Measurements from ENCODE around the gene CMSS1.

CMSS1 gene

DNA sequence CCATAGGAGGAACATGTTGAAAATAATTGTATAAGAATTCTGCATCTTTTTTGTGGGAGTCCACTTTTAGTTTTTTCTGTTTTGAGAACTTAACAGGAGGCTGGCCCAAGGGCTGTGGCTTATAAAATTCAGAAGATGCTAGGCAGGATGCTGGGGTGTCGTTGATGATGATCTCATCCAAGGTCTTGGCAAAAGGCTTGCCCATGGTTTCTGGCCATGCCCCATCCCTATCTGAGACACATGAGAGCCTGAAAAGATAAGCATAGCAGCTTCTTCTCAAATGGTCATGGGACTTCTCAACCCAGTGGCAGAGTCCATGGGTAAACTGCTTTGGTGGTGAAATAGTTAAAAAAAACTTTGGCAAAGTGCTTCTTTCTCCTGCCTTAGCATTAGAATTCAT lies 35.2 kb downstream of the CMSS1 start:
- no peak for DNase-seq

DNA sequence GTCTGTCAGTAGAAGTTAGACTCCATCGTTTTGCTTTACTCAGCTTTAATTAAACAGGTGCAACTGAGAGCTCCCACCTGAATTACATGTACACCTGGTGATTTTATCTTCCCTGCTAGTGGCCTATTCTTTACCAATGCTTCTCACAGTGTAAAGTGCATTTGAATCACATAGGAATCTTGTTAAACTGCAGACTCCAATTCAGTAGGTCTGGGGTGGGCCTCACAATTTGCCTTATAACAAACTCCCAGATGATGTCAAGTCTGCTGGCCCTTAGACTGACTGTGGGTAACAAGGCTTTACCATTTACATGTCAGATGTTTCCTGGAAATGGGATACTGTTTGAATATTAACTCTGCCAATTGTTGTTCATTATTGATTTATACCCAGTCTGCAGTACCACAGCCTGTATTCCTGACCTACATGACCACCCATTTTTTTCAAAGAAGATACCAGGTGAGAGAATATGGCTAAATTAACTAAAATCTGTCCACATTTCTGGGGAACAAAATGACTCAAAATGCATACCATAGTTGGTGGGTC lies 37.2 kb downstream of the CMSS1 start:
- no peak for DNase-seq

GRCh38 chr3:99855900-99856299 lies 38.2 kb downstream of the CMSS1 start:
- DNase-seq: no peak

DNA sequence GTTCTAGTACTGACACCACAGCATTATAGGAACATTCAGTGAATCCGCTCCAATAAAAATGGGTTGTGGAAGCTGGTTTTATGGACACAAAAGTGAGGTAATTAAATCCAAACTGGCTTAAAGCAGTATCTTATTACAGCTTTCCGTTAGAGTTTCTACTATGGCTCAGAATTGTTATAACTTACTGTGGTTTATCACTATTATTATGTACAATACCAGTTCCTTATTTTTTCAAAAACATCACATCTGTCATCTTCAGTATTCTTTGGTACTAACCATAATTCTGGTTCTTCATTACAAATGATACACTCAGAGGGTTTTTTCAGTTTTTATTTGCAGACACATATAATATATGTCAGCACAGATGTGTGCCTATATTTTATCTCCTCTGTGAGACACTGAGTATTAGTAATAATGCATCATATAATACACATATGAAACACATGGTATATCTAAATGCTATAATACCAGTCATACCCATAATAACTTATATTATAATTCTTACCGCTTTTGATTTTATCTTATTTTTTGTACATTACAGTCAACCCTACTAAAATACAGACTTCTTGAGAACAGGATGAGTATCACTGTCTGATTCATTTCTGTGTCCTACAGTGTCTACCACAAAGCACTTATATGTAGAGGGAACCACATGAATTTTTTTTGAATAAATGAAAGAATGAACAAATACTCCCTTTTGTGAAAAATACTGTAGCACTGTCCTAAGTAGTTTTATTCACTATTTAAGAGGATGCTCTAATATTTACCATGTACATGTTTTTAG lies 39.0 kb downstream of the CMSS1 start:
- DNase-seq: no peak

- no peak for DNase-seq
Observed at GRCh38 chr3:99857278-99857677, 39.6 kb downstream of the CMSS1 start.

DNA sequence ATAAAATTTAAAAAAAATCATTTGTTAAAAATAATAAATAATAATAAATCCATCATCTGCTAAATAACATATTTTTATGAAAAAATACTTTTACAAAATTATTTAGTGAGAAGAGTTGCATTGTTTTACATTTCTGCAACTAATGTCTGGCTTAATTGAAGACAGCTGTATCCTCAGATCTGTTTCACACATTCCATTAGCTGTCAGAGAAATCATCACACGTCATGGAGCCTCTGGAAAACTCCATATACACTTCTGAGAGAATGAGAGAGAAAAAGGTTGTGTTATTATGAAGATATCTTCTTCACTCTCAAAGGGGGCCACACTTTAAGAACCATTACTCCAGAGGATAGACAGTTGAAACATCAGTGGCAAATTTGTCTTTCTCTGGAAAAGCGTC lies 40.8 kb downstream of the CMSS1 start:
- no peak for DNase-seq

DNA sequence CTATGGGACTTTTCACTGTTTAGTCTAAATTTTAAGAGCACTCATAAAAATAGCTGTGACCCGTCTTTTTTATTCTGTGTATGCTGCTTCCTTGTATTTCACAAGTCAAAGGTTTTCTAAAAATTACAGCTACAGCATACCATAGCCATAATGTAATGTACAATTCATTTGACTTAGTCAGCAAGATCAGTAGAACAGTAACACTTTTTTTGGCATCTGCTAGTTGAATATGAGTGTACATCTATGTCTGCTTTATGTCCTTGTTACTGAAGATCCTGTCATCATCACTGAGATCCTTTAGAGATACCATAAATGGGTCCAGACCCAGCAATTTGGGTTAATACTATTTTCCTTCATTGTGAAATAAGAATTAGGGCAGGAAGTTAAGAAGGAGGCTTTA lies 42.2 kb downstream of the CMSS1 start:
- DNase-seq: no peak

- DNase-seq: no peak
Observed at GRCh38 chr3:99861216-99861615, 43.6 kb downstream of the CMSS1 start.

DNA sequence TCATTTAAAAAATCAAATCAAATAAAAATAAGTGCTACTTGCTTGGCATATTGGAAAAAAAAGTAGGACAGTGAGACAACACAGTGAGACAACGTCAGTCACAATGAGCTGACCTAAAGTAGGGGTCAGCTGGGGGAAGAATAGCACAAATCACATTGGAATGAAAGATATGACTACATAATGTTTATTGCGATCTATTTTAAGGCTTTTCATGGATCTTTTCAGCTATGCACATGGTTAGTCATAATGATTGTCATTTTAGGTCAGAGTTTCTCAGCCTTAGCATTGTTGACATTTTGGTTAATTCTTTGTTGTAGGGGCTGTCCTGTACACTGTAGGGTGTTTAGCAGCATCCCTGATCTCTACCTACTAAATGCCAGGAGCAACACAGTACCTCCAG lies 44.5 kb downstream of the CMSS1 start:
- DNase-seq: no peak

DNA sequence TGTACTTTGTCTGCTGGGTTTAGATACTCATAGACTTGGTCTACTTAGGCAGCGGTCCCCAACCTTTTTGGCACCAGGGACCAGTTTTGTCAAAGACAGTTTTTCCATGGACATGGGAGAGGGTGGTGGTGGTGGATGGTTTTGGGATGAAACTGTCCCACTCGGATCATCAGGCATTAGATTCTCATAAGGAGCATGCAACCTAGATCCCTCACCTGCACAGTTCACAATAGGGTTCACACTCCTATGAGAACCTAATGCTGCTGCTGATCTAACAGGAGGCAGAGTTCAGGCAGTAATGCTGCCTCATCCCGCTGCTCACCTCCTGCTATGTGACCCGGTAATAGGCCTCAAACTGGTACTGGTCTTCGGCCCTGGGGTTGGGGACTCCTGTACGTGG lies 45.3 kb downstream of the CMSS1 start:
- no peak for DNase-seq

GRCh38 chr3:99863588-99863987 lies 45.9 kb downstream of the CMSS1 start:
- no peak for DNase-seq

DNA sequence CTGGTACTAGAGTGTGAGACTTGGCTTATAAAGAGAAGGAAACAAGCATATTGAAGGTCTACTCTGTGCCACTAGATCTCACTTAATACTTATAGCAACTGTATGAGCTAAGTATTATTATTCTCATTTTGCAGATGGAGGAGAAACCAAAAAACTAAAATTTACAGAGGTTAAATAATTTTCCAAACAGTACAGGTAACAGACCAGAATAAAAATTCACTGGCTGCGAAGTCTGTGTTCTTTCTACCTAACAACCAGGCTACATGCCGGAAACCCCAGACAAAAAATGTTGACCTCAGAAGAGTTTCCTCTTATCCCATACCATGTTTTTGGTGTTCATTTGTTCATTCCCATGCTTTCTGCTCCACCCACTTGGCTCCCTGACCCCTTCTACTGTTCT lies 46.6 kb downstream of the CMSS1 start:
- no peak for DNase-seq

- no peak for DNase-seq
Observed at GRCh38 chr3:99865321-99865720, 47.7 kb downstream of the CMSS1 start.

DNA sequence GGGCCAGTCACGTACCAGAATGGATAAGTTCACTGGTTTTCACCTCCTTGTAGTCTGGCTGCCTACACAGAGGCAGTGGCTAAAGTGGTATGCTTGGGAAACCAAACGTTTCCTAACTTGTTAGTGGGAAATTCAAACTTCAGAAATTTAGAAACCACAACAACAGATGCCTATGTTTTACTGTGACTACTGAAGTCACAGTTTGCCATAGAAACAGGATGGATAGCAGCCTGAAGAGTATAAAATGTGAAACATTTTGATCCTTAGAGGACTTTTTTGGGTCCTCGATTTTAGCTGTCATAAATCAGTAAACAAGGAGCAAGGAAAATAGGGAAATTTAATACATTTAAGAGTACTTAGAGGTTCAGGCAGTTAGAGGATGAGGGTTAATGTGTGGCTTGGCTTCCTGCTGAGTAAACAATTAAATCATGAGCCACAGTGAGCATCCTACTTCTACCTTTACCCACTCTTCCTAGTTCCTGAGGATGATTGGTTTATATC lies 48.6 kb downstream of the CMSS1 start:
- DNase-seq: no peak

- DNase-seq: no peak
Observed at GRCh38 chr3:99867594-99868310, 50.1 kb downstream of the CMSS1 start.

- DNase-seq: no peak
Observed at GRCh38 chr3:99868311-99868646, 50.6 kb downstream of the CMSS1 start.

GRCh38 chr3:99869621-99870020 lies 52.0 kb downstream of the CMSS1 start:
- DNase-seq: no peak

GRCh38 chr3:99870712-99871111 lies 53.0 kb downstream of the CMSS1 start:
- no peak for DNase-seq

- DNase-seq: no peak
Observed at GRCh38 chr3:99871231-99872045, 53.8 kb downstream of the CMSS1 start.

DNA sequence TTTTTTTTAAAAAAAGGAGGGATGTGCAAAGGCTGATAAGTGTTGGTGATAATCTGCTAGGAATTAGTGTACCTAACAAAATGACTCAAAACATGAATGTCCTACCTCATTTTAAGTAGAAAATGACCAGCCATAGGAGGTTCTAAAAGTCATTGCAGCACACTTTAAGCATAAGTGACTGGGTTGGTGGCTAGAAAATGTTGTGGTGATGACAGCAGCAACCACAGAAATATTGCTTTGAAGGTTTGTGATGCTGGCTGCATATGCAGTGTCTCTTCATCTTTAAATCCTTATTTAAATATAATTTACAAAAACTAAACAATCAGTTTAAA lies 55.2 kb downstream of the CMSS1 start:
- DNase-seq: no peak

- no peak for DNase-seq
Observed at GRCh38 chr3:99873269-99874102, 55.8 kb downstream of the CMSS1 start.
